HG02642 (cell line): Measurements from ENCODE around the gene SPATA20.

Experiments
- ATAC-seq: cut with Tn5 transposase; IDR thresholded peaks from one replicate; pipeline ENCODE4 v1.9.1; 2021; ENCODE audit warnings: mild to moderate bottlenecking; ENCODE audit not compliant: unreplicated experiment, poor library complexity

The SPATA20 gene

DNA sequence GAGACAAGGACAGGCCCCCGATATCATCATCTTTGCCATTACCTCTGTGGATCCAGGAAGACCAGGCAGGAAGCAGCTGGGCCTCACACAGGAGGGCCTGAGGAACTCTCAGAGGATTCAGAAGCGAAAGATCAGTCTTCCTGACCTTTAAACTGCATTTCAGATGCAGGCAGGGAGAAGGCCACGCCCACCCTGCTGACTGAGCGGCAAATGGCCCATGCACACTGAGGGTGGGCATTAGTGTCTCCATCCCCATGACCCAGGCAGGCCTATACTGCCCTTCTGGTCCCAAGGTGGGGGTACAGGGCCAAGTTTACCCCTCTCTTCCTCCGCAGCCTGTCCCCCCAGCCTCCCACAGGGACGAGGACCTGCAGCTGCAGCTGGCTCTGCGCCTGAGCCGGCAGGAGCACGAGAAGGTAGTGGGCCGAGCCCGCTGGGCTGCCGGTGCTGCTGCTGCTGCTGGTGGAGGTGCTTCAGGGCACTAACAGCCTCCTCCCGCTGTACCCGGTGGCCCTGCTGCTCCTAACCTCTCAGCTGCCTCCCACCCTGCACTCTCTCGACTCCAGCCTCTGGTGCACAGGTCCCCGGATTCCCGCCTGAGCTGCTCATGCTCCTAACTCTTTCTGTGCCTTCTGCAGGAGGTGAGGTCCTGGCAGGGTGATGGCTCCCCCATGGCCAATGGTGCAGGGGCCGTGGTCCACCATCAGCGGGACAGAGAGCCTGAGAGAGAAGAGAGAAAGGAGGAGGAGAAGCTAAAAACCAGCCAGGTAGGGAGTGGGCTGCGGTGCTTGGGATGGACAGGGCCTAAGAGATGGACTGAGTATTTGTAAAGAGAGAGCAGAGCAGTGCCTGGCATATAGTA is 8.2 kb upstream of the SPATA20 start:
- no peak for ATAC-seq

DNA sequence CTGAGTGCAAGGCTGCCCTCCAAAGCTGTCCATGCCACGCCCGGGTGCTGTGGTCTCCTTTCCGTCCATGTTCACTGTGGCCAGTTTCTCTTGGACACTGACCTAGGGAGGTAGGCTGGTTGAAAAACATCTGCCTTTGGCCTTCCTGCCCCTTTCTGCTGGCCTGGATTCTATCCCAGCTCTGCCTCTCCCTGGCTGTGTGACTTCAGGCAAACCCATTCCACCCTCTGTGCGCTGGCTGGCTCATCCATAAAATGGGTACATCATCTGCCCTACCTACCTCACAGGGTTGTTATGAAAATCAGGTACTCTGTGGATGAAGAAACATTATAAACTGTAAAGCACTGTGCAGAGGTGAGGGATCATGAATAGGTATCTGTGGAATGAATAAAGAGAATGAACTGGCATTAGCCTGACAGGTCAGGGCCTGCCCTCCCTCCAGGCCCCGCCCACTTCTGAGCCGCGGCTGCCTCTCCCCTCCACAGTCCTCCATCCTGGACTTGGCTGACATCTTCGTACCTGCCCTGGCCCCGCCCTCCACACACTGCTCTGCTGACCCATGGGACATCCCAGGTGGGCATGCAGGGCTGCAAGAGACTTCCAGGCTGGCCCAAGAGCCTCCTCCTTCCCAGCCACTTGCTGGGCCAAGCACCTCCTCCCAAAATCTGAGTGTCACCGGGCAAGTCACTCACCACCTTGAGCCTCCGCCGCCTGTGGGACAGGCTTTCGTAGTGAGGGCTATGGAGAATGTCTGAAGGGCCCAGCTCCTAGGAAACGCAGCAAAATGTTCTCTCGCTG is 7.0 kb upstream of the SPATA20 start:
- ATAC-seq, result no peak

DNA sequence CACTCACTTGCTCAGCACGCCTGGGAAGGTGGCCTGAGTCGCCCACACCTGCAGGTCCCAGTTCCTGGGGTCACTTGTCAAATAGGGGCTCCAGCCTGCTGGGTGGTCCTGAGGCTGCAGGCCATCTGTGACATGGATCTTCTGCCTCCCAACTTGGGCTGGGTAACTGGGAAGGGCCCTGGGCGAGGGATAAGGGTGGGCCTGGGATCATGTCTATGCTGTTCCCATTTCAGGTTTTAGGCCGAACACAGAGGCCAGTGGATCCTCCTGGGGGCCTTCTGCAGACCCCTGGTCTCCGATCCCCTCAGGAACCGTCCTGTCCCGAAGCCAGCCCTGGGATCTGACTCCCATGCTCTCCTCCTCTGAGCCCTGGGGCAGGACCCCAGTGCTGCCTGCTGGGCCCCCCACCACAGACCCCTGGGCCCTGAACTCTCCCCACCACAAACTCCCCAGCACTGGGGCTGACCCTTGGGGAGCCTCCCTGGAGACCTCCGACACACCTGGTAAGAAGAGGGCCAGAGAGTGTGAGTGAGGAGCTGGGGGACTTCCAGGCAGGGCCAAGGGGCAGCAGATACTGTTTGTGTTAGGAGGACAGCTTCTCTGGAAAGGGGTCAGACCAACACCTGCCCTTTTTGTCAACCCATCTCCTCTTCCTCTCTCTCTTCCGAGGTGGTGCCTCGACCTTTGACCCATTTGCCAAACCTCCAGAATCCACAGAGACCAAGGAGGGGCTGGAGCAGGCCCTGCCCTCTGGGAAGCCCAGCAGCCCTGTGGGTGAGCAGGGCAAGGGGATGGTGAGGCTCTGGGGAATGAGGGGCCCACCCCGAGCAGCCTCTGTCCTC is 6.2 kb upstream of the SPATA20 start:
- no peak for ATAC-seq

DNA sequence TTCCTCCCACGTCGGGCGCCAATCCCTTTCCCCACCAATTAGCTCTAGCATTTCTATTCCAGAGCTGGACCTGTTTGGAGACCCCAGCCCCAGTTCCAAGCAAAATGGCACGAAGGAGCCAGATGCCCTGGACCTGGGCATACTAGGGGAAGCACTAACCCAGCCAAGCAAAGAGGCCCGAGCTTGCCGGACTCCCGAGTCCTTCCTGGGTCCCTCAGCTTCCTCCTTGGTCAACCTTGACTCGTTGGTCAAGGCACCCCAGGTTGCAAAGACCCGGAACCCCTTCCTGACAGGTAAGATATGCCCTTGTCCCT is 5.6 kb upstream of the SPATA20 start:
- ATAC-seq, result no peak

DNA sequence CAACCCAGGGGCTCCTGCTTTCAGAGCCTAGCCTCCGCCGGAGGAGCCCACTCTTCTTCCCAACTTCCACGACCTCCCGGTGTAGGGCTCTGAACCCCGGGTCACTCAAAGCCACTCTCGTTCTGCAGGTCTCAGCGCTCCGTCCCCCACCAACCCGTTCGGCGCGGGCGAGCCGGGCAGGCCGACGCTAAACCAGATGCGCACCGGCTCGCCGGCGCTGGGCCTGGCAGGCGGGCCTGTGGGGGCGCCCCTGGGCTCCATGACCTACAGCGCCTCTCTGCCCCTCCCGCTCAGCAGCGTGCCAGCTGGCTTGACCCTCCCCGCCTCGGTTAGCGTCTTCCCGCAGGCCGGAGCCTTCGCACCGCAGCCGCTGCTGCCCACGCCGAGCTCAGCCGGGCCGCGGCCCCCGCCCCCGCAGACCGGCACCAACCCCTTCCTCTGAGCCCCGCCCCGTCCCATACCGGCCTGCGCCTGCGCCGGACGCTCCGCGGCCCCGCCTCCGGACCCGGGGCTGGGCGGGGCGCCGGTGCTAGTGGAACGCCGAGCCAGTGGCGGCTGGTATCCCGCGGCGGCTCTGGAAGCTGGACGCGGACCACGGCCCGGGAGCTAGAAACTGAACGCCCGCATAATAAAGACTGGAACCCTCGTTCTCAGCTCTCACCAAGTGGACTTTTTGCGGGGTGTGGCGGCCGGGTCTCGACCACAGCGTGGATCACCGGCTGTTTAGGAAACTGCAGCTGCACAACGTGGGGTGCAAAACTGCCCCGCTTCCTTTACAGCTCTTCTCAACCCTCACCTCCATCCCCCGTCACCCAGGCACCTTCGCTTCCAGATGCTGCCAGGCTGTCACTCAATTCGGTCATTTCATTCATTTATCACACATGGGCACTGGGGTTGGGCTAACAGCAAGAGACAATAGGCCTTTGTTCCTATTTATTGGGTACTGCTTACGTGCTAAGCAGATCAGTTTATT is 5.0 kb upstream of the SPATA20 start:
- peak; percentile 80 for ATAC-seq

DNA sequence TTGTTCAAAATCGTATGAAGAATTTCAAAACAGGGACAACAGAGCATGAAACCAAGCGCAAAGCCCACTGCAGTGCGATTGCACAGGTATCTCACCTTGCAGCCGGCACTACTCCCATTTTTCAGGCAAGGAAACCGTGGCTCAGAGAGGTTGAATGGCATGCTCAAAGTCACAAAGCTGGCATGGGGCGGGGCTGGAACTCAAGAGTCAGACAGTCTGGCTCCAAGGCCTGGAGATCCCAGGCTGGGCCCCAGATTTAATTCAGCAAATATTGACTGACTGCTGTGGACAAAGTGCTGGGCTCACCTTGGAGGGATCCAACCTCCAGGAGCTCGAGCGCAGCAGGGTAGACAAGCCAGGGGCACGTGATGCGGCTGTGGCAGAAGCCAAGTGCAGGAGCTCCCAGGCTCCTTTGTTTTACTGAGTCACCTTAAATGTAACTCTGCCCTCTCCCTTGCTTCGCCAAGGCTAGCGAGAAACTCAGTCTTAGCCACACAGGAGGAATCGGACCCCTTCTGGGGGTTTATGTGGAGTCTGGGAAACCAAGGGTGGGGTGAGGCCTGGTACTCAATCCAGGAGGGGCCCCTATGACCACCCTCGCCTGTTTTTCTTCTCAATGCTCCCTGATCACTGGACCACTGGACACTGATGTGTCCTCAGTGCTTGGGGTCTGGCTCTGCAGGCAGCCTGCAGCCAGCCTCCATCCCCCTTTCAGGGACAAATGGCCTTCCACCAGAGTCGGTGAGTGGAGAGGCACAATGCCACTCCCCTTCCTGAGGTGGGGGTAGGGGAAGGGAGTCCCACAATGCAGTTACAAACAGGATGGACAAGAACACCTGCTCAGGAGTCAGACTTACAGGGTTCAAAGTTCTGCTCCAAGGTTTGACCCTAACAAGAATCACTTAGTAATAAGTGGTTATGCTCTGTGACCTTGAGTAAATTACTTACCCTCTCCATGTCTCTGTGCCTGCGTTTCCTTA is 3.9 kb upstream of the SPATA20 start:
- no peak for ATAC-seq

DNA sequence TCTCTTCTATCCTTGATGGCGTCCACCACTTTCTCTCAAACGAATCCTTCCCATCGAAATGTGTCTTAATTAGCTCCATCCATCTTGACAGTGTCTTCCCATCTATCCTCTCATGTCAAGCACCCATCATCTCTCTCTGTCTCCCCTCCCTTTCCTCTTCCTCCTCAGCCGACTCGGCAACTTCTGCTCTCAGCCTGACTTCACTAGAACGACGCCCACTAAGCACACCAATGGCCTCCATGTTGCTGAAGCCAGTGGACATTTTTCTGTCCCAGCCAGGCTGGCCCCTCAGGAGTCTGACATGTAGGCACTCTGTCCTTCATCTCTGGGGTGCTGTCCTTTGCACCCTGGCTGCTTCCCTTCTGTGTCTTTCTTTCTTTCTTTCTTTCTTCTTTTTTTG is 2.5 kb upstream of the SPATA20 start:
- no peak for ATAC-seq

DNA sequence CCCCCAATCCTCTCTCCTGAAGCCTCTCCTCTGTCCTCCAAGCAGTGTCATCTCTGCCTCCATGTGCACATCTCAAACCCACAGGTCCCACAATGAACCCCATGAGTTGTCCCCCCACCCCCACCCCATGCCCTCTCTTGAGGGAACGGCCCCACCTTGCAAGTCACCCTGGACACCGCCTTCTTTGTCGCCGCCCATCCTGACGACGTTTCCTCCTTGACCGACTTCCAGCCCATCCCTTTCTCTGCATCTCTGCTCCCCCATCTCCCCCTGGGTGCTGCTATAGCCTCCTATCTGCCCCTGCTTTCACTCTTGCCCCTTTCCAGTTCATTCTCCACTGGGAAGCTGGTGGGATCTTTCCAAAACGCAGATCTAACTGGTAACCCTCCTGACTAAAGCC is 1.7 kb upstream of the SPATA20 start:
- ATAC-seq, result no peak

DNA sequence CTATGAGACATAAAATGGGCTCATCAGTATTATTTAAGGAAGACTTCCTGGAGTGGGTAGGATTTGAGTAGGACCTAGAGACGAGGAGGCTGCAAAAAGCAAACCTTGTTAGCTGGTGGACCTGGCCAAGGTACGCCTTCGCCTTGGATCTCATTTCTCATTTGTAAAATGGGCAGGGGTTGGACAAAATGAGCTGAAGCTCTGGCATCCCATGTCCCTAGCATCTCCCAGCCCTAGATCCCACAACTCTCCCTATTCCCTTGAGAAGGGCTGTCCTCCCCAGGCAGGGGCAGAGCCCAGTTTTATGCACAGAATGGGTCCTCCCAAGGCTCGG is 306 bp upstream of the SPATA20 start:
- ATAC-seq, result no peak

DNA sequence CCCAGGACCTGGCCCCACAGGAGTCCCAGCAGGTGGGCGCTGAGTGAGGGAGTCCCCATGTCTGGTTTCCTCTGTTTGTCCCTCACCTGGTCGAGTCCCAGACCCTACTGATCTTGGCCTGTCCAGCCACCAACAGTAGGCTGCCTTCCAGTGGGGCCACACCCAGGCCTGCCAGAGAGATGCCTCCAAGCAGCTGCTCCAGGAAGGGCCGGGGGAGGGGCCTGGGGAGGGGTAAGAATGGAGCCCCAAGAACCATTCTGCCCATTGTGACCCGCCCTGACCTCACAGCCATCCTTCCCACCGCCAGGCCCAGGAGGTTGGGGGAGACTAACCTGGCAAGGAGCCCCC is 736 bp downstream of the SPATA20 start:
- ATAC-seq, result no peak

DNA sequence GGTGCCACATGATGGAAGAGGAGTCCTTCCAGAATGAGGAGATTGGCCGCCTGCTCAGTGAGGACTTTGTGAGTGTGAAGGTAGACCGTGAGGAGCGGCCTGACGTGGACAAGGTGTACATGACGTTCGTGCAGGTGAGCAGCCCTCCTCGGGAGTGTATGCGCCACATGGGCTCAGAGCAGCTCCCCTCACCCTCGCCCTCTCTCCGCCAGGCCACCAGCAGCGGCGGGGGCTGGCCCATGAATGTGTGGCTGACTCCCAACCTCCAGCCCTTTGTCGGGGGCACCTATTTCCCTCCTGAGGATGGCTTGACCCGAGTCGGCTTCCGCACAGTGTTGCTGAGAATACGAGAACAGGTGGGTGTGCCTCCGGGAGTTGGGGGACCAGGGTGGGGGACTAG is 1.9 kb downstream of the SPATA20 start:
- no peak for ATAC-seq

DNA sequence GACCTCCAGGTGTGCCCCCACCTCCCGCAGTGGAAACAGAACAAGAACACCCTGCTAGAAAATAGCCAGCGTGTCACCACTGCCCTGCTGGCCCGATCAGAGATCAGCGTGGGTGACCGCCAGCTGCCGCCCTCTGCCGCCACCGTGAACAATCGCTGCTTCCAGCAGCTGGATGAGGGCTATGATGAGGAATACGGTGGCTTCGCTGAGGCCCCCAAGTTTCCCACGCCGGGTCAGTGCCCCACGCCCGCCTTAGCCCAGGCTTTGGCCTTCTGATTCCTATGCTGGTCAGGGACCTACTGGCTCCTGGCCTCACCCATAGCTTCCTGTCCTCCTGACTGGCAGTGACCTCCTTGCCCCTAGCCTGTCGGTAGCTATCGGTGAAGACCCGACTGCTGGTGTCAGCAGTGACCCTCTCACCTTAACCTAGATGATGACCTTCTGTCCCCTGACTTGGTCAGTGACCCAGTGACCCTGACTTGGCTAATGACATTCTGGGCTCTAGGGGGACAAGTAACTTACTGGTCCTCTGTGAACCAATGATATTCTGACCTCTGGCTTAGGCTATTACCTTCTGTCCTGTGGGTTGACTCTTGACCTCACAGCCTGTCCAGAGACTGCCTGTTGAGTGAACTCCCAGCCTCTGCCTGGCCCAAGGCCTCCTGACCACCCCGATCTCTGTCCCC is 2.4 kb downstream of the SPATA20 start:
- ATAC-seq, result no peak

DNA sequence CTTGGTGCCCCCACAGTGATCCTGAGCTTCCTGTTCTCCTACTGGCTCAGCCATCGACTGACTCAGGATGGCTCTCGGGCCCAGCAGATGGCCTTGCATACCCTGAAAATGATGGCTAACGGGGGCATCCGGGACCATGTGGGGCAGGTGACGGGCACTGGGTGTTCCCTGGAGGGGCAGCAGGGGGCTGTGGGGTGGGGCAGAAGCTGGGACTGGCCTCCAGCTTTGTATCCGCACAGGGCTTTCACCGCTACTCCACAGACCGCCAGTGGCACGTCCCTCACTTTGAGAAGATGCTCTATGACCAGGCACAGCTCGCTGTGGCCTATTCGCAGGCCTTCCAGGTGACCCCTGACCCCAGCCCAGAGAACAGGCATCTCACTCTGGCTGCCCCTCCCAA is 3.0 kb downstream of the SPATA20 start:
- no peak for ATAC-seq

DNA sequence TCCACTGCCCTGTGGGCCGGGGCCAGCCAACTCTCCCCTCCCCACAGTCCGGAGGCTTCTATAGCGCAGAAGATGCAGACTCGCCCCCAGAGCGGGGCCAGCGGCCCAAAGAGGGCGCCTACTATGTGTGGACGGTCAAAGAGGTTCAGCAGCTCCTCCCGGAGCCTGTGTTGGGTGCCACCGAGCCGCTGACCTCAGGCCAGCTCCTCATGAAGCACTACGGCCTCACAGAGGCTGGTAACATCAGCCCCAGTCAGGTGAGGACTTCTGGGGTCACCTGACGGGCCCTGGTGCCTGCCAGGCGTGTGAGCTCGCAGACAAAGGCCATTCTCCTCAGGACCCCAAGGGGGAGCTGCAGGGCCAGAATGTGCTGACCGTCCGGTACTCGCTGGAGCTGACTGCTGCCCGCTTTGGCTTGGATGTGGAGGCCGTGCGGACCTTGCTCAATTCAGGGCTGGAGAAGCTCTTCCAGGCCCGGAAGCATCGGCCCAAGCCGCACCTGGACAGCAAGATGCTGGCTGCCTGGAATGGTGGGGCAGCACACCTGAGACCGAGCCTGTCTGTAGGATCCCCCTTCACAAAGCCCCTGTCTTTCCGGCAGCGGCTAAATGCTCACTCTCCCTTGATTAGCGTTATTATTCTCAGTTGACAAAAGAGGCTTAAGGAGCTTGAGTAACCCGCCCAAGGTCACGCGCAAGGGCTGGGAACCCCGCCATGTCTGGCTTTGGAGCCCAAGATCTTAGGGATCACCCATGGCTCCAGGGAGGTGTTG is 3.9 kb downstream of the SPATA20 start:
- ATAC-seq, result no peak

DNA sequence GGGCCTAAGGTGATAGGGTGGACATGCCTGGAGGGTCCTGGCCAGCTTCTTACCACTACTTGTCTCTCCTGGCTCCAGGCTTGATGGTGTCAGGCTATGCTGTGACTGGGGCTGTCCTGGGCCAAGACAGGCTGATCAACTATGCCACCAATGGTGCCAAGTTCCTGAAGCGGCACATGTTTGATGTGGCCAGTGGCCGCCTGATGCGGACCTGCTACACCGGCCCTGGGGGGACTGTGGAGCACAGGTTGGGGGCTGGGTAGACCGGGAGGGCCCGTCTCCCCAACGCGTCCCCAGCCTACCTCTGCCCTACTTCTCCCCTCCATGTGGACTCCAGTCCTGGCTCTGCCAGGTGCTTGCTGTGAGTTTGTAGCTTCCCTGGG is 4.5 kb downstream of the SPATA20 start:
- no peak for ATAC-seq

DNA sequence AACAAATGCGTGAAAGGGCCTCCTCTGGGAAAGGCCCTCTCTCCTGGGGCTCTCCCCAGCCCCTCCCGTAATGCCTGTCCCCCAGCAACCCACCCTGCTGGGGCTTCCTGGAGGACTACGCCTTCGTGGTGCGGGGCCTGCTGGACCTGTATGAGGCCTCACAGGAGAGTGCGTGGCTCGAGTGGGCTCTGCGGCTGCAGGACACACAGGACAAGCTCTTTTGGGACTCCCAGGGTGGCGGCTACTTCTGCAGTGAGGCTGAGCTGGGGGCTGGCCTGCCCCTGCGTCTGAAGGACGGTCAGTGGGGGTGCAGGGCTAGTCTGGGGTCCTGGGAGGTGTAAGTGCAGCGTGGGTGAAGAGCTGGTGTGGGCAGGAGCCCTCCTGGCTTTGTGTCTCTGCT is 4.9 kb downstream of the SPATA20 start:
- ATAC-seq, result no peak

DNA sequence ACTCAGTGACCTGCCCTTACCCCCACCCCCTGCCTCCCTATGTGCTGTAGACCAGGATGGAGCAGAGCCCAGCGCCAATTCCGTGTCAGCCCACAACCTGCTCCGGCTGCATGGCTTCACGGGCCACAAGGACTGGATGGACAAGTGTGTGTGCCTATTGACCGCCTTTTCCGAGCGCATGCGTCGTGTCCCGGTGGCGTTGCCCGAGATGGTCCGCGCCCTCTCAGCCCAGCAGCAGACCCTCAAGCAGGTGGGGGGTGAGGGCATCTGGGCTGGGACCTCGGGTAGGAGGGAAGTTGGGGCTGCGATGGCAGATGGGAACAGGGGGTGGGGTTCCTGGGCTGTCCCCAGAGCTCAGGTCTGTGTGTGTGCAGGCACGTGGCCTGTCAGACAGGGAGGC is 7.2 kb downstream of the SPATA20 start:
- no peak for ATAC-seq

DNA sequence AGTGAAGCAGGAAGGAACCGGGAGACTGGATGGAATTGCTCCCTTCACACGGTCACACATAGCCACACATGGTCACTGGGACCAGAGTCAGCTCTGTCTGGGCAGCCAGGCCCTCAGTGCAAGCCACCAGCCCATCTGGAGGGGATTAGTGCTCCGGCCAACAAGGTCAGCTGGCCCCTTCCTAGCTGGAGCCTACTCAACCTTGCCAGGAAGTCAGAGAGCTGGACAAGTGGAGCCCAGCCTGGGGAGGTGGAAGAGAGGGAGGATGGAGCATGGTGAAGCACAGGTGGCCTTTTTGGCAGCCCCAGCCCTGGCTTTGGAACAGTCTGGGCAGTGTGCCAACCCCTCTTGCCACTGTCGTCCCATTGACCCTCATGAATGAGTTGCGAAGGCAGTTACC is 9.8 kb downstream of the SPATA20 start:
- no peak for ATAC-seq
